ENCODE results near the gene HNRNPL.
A peak's percentile ranks its signal among the peaks of the same experiment; 100 is the strongest.
"Not testable (repeated sequence)": the region's sequence is repeated elsewhere in the genome, so short reads cannot be mapped to it uniquely, and the experiment has no call there.

Gene HNRNPL

GRCh38 chr19:38869836-38870607, 20.2 kb upstream of the HNRNPL start:
- DNase-seq (ENCODE audit: low read depth), result peak; percentile 84

DNA sequence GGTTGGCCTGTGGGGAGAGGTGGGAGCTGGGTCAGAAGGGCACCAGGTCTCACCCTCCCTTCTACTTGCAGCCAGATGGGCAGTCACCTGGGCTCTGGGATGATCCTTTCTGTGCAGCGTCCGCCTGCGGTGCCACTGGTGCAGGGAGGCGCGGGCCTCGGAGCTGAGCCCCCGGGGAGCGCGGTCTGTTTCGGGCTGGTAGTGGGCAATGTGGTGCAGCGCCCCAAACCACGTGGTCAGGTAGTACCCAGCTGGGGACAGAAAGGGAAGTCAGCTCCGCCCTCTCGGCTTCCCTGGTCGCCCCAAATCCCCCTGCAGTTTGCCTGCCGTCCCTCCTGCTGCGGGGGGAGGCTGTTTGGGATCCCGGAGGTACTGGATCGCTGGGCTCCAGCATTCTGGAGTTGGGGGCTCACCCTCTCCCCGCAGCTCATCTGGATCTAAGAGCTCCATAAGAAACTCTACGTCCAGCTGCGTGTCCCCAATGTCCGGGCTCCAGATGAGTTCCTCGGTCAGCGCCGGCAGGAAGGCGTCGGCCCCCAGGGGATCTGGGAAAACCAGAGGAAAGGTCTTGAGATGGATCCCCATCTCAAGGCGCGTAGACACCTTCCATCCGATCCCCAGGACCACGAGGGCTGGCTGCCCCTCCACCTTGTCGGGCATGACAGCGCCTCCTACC, 19.5 kb upstream of the HNRNPL start:
- DNase-seq (ENCODE audit: low read depth), result no peak

DNA sequence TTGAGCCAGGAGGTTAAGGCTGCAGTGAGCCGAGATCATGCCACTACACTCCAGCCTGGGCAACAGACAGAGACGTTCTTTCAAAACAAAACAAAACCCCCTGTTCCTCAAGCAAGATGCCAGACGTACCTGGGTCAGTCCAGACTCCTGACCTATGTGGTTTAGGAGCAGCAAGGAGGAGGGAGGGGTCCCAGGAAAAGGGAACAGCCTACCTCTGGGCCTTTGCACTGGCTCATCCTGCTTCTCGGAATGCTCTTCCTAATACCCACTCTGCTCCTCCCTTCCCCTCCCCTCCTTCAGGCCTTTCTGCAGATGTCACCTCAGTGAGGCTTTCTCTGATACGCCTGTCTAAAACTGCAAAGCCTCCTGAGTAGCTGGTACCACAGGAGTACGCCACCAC, 18.8 kb upstream of the HNRNPL start:
- DNase-seq (ENCODE audit: low read depth), result no peak

DNA sequence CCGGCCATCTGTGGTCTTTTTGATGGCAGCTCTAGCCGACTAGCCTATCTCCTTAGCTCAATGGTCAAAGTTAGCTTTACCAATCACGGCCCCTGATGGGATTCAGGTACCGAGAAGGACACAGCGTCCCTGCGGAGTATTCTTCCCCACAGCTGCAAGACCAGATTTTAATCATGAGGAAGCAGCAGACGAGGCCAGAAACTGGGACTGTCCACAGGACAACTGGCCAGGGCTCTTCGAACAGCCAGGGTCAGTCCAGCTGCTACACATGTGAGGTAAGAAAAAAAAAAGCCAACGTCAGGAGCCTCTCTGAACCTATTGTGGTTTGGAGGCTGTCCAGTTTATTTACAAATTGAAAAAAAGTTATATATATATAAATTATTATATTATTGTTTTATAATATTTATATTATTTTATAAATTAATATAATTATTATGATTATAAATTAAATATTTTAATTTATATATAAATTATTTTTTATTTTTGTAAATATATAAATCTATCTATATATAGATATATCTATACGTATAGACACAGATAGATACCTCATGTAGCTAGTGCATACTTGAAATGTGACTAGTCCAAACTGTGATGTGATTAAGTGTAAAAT, 17.5 kb upstream of the HNRNPL start:
- DNase-seq (ENCODE audit: low read depth), result no peak

GRCh38 chr19:38862321-38863059, 12.7 kb upstream of the HNRNPL start:
- DNase-seq (ENCODE audit: low read depth), result no peak

DNA sequence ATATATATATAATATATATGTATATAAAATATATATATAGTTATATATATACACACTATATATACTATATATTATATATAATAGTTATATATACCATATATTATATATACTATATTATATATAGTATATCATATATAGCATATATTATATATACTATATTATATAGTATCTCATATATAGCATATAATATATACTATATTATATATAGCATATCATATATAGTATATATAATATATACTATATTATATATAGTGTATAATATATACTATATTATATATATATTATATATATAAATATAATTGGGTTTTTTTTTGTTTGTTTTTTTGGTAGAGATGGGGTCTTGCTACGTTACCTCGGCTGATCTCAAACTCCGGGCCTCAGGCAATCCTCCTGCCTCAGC, 11.6 kb upstream of the HNRNPL start:
- no peak for DNase-seq (ENCODE audit: low read depth)

GRCh38 chr19:38859631-38860204, 9.9 kb upstream of the HNRNPL start:
- DNase-seq (ENCODE audit: low read depth), result not testable (repeated sequence)

DNA sequence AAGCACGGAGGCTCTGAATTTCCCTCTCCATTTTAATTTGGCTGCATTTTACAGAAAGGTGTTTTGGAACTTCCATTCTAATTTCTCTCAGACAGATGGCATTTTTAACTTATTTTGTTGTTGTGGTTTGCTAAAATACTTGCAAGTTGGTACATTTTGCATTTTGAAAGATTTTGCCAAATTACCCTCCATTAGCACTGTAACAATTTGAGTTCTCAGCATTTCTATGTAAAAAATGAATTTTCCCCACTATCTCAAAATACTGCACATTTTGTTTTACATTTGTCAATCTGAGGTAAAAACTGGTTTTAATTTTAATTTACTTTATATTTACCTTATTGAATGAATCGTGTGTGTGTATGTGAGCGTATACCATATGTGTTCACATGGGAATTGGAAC, 7.0 kb upstream of the HNRNPL start:
- DNase-seq (ENCODE audit: low read depth), result no peak

- not testable (repeated sequence) for DNase-seq (ENCODE audit: low read depth)
Observed at GRCh38 chr19:38855751-38856150, 6.0 kb upstream of the HNRNPL start.

GRCh38 chr19:38854961-38855360, 5.2 kb upstream of the HNRNPL start:
- DNase-seq (ENCODE audit: low read depth), result not testable (repeated sequence)

- no peak for DNase-seq (ENCODE audit: low read depth)
Observed at GRCh38 chr19:38853214-38853613, 3.4 kb upstream of the HNRNPL start.

DNA sequence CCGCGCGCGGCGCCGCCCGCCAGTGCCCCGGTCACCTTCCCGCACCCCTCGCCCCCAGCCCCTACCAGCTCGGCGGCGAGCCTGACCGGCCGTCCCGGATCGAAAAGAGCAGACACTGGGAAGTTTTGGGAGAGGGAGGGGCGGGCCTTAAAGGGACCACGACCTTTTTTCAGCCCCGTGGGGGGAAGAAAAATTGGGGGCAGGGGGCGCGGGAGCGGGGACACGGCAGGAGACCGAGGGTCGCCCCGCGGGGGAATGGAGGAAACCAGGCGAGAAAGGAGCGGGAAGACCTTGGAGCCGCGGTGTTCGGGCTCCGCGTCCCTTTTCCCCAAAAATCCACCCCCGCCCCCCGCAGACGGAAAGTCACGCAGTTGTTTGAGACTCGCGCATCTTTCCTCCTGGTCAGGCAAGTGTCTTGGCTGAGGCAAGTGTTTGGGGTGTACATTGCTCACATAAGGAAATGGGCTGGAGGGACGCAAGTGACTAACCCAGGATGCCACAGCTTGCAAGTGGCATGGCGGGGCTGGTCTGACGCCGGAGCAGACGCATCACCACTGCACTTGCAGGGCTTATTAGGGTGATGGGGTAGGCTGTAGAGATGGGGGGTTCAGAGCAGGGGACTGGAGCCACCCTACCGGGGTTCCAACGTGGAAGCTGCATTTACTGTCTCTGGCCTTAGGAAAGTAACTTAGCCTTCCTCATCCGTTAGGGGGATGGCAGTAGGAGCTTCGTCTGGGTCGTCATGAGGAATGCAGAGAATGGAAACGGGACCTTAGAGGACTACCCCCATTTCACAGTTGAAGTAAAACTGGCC, 2.7 kb upstream of the HNRNPL start:
- no peak for DNase-seq (ENCODE audit: low read depth)

DNA sequence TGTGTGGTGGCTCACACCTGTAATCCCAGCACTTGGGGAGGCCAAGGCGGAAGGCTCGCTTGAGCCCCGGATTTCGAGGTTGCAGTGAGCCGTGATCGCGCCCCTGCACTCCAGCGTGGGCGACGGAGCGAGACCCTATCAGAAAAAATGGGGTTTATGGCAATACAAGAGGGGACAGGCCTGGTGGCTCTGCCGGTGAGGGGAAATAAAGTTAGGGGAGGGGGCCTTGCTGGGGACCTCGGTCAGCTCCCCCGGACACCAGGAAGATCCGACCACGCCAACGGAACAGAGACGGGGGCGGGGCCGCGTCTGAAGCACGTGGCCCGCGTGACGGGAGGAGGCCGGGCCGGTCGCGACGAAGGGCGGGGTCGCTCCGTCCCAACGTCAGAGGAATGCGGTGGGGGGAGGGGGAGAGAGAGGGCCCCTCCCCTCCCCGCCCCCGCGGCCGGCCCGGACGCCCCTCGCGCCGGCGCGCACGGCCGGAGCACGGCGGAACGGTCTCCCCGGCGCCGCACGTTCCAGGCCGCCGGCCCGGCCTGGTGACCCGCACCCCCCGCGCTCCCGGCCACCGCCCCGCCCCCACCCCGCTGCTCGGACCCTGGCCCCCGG, 1.9 kb upstream of the HNRNPL start:
- peak; percentile 75 for DNase-seq (ENCODE audit: low read depth)

- DNase-seq (ENCODE audit: low read depth), result no peak
Observed at GRCh38 chr19:38850976-38851621, 1.3 kb upstream of the HNRNPL start.

DNA sequence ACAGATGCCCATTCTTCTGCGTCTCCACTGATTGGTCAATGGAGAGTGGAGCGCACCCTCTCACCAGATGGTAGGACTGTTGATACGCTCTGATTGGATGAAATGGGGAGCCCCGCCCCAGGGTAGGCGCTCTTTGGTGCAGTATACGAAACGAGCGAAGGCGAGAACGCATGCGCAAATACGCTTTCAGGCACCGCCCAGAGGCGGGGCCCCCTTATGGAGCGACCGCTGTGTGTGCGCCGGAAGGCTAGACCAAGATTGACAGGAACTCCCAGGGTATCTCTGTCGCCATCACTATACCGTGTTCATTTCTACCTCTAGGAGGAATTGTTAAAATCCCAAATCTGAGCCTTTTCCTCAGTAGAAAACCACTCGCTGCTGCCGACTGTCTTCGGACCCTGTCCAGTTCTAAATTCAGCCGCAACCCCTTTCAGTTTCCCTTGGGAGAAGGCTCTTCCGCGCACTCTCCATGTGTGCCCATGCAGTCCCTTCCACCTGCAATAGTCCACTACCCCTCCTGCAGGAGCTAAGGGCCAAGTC, 720 bp upstream of the HNRNPL start:
- no peak for DNase-seq (ENCODE audit: low read depth)

DNA sequence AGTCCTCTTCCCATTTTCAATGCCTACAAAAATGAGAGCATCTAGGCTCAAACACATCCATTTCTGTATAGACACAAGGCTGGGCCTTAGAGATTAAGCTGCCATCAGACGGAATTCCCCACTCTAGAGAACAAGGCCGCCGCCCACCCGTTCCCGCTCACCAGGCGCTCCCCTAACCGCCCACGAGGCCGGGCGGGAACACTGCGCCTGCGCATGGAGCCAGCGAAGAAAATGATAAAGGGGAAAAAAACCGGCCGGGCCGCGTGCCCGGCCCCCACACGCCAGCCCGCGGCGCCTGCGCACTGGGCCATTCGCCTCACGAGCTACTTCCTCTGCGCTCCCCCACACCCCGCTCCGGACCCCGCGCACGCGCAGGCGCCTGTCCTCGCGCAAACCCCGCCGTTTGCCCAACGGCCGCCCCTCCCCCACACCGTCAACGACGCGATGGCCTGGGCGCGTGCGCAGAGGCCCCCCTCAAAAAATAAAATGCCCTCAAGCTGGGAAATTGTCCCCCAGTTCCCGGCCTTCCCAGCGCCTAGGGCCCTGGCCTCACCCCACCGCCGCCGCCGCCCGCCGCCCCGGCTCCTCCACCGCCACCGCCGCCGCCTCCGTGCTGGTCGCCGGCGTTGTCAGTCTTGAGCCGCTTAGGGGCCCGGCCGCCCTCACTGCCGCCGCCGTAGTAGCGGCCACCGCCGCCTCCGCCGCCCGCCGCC, 483 bp downstream of the HNRNPL start:
- peak; percentile 99 for DNase-seq (ENCODE audit: low read depth)

DNA sequence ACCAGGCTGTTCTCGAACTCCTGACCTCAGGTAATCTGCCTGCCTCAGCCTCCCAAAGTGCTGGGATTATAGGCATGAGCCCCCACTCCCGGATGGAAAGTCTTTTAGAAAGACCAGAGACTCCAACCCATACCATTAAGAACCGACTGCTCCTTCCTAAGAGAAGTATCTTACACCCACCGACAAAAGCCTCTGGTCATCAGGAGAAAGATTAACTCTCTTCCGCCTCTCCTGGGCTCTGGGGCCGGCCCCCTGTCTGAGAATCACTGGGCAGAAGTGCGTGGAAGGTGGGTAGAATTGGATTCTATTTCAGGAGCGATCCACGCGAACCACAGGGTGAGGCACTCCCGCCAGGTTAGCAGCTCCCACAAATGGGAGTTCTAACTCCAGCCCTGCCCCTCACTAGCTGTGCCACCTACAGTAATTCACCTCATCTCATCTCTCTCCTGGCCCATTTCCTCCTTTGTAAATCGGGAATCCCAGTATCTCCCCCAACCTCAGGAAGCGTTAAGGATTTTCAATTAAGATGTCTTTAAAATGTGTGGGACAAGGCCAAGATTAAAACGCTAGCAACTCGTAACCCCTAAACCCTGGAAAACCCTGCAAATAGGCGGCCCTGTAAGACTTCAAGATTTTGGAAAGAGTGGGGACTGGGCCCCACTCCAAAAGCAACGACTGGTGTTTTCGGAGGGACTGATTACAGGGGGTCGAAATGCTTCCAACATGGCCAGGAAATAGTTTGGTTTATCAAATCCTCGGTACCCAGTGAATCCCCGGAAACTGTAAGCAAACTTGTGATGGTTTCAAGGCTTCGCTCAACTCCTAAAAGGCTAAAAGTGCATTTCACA, 1.3 kb downstream of the HNRNPL start:
- DNase-seq (ENCODE audit: low read depth), result no peak

- no peak for DNase-seq (ENCODE audit: low read depth)
Observed at GRCh38 chr19:38846097-38846496, 3.7 kb downstream of the HNRNPL start.
